ENCODE data around the gene BPTF. TPM values are rescaled to one million over a fixed set of nuclear protein-coding genes. Genes with fewer than 3 reads are reported as not detected.
"Not testable (repeated sequence)": the region's sequence is repeated elsewhere in the genome, so short reads cannot be mapped to it uniquely, and the experiment has no call there.

BPTF gene
- total RNA-seq, 1 donor from 2014 or later: 105 TPM

- intact Hi-C loops (cut with micrococcal nuclease): no loop called here
Observed at GRCh38 chr17:67868176-67868575, 42.9 kb downstream of the BPTF start.

- intact Hi-C loops (cut with micrococcal nuclease): no loop called here
Observed at GRCh38 chr17:67879662-67880061, 54.4 kb downstream of the BPTF start.

DNA sequence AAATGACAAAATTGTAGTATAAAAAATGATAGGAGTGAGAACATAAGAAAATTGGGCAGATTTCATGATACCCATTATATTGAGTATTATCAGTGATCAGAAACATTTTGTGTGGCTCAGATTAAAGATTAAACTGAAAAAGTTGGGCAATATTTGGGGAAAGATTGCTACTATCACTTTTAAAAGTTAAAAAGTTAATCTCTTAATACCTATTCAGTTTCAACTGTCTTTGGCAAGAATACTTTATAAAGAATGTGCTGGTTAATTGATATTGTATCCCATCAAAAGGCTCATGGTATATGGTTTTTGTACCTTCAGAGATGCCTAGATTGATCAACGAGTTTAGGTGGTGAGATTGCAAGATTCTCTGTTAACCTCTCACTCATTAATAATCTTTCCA lies 55.8 kb downstream of the BPTF start:
- intact Hi-C loops (cut with micrococcal nuclease): no loop called here

DNA sequence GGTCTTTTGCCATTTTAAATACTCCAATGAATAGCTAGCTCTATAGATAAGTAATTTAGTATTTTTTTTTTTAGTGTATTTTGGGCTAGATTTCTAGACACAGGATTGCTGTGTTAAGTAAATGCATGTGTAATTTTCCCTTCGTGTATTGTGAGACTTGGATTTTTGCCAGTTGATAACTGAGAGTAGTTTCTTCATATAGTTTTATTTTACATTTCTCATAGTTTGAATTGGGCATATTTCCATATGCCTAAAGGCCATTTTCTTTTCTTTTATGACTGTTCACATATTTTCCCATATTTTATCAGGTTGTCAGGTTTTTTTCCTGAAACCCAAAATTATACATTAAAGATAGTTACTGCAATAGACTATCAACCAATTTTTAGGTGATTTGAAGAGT lies 59.4 kb downstream of the BPTF start:
- intact Hi-C loops (cut with micrococcal nuclease): no loop called here

- intact Hi-C loops (cut with micrococcal nuclease): no loop called here
Observed at GRCh38 chr17:67891481-67892119, 66.3 kb downstream of the BPTF start.

DNA sequence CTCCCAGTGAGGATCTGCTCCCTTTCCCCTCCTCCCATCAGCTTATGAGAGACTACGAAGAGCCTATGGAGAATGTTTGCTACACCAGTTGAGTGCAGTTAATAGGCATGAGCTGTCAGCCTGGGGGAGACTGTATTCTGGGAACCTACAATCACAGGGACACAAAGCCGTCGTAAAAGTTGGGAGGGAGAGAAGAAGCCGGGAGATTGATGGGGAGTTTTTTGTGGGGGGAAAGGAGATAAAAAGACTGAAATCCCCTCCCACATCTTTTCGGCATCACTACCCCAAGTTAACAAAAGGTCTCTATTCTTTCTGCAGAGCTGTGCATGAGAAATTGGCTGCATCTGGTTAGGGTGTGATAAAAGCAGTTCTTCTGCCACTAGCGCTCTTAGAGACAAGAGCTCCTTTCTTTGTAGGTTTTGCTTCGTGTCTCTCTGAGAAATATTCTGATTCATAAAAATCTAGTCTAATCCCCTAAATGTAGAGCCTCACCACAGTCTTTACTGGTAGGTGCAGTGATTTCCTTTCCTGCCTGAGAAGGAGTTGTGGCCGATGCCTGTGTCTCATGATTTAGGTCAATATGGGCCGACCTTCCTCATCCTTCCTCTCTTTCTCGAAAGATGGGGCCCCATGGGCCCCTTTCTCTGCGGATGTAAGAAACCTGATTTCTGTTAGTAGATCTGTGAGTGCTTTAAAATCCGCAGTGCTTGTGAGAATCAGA lies 77.4 kb downstream of the BPTF start:
- intact Hi-C loops (cut with micrococcal nuclease): no loop called here

DNA sequence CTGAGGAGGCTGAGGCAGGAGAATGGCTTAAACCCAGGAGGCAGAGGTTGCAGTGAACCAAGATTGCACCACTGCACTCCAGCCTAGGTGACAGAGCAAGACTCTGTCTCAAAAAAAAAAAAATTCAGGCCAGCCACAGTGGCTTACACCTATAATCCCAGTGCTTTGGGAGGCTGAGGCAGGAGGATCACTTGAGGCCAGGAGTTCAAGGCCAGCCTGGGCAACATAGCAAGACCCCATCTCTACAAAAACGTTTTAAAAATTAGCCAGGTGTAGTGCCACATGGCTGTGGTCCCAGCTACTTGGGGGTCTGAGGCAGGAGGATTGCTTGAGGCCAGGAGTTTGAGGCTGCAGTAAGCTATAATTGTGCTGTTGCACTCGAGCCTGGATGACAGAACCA lies 80.0 kb downstream of the BPTF start:
- intact Hi-C loops (cut with micrococcal nuclease): not testable (repeated sequence)

DNA sequence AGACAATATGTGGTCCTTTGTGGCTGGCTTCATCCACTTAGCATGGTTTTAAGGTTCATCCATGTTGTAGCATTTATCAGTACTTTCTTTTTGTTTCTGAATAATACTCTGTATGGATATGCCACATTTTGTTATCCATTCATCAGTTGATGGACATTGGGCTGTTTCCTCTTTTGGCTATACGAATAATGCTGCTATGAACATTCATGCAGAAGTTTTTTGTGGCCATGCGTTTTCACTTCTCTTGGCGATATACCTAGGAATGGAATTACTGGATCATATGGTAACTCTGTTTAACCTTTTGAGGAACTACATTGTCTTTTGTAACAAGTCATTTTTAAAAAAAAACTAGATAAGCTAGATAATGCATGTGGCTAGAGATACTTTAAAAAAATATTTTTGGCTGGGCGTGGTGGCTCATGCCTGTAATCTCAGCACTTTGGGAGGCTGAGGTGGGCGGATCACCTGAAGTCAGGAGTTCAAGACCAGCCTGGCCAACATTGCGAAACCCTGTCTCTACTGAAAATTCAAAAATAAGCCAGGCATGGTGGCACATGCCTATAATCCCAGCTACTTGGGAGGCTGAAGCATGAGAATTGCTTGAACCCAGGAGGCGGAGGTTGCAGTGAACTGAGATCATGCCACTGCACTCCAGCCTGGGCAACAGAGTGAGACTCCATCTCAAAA lies 85.0 kb downstream of the BPTF start:
- intact Hi-C loops (cut with micrococcal nuclease): not testable (repeated sequence)

DNA sequence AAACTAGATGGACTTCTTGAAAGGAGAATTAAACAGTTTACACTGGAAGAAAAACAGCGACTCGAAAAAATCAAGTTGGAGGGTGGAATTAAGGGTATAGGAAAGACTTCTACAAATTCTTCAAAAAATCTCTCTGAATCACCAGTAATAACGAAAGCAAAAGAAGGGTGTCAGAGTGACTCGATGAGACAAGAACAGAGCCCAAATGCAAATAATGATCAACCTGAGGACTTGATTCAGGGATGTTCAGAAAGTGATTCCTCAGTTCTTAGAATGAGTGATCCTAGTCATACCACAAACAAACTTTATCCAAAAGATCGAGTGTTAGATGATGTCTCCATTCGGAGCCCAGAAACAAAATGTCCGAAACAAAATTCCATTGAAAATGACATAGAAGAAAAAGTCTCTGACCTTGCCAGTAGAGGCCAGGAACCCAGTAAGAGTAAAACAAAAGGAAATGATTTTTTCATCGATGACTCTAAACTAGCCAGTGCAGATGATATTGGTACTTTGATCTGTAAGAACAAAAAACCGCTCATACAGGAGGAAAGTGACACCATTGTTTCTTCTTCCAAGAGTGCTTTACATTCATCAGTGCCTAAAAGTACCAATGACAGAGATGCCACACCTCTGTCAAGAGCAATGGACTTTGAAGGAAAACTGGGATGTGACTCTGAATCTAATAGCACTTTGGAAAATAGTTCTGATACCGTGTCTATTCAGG lies 85.9 kb downstream of the BPTF start:
- intact Hi-C loops (cut with micrococcal nuclease): no loop called here

DNA sequence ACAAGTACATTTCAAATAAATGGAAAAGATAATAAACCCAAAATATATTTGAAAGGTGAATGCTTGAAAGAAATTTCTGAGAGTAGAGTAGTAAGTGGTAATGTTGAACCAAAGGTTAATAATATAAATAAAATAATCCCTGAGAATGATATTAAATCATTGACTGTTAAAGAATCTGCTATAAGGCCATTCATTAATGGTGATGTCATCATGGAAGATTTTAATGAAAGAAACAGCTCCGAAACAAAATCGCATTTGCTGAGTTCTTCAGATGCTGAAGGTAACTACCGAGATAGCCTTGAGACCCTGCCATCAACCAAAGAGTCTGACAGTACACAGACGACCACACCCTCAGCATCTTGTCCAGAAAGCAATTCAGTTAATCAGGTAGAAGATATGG lies 86.8 kb downstream of the BPTF start:
- intact Hi-C loops (cut with micrococcal nuclease): no loop called here

DNA sequence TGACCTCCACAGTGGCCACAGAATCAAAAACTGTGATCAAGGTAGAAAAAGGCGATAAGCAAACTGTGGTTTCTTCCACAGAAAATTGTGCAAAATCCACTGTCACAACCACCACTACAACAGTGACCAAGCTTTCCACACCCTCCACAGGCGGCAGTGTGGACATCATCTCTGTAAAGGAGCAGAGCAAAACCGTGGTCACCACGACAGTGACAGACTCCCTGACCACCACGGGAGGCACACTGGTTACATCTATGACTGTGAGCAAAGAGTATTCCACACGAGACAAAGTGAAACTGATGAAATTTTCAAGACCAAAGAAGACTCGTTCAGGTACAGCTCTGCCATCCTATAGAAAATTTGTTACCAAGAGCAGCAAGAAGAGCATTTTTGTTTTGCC lies 87.4 kb downstream of the BPTF start:
- intact Hi-C loops (cut with micrococcal nuclease): no loop called here

GRCh38 chr17:67920212-67920611 lies 94.9 kb downstream of the BPTF start:
- intact Hi-C loops (cut with micrococcal nuclease): no loop called here

DNA sequence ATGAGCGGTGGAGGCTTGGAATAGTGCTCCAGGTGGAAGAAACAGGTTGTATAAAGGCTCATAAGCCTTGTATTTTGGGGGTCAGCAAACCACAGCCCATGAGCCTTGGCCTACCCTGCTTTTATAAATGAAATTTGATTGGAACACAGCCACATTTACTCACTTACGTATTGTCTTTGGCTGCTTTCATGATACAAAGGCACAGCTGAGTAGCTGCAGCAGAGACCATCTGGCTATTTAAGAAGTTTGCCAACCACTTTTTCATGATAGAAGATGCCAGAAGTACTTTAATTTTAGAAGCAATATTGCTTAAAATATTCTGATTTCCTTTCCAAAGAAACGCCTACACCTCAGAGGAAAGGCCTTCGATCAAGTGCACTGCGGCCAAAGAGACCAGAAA lies 97.2 kb downstream of the BPTF start:
- intact Hi-C loops (cut with micrococcal nuclease): no loop called here

GRCh38 chr17:67928842-67929241 lies 103.5 kb downstream of the BPTF start:
- intact Hi-C loops (cut with micrococcal nuclease): not testable (repeated sequence)

DNA sequence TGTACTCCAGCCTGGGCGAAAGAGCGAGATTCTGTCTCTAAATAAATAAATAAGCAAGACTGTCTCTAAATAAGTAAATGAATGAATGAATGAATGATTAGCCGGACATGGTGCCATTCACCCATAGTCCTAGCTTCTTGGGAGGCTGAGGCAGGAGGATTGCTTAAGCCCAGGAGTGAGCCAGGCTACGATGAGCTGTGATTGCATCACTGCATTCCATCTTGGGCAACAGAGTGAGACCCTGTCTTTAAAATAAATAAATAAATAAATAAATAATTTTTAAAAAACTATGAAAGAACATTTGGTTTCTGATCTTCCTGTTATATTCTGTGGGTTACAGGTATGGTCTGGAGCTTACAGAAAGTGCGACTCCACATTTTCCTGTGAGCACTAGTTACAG lies 105.9 kb downstream of the BPTF start:
- intact Hi-C loops (cut with micrococcal nuclease): no loop called here

GRCh38 chr17:67942810-67943209 lies 117.5 kb downstream of the BPTF start:
- intact Hi-C loops (cut with micrococcal nuclease): no loop called here

- intact Hi-C loops (cut with micrococcal nuclease): no loop called here
Observed at GRCh38 chr17:67944035-67944434, 118.7 kb downstream of the BPTF start.

DNA sequence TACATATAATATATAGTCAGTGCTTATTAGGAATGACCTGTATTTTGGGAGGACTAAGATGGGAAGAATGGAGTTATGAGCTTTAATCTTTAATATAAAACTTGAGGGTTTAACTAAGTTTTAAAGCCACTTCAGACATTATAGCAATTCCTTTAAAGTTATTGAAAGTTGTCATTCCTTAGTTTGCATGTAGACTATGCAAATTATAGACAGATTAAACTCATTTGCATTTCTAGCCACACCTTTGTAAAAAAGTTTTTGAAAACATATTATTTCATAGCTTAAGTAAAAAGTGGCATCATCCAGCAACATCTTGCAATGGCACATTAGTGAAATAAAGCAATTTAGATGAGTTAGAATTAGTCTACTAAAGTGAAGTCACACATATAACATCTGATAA lies 121.2 kb downstream of the BPTF start:
- intact Hi-C loops (cut with micrococcal nuclease): no loop called here

GRCh38 chr17:67947325-67947813 lies 122.1 kb downstream of the BPTF start:
- intact Hi-C loops (cut with micrococcal nuclease): no loop called here

GRCh38 chr17:67950945-67951344 lies 125.6 kb downstream of the BPTF start:
- intact Hi-C loops (cut with micrococcal nuclease): no loop called here

GRCh38 chr17:67959510-67959909 lies 134.2 kb downstream of the BPTF start:
- intact Hi-C loops (cut with micrococcal nuclease): no loop called here

- intact Hi-C loops (cut with micrococcal nuclease): loop anchor here (10.0 kb wide), 1 partner anchor 505 kb away; no protein-coding TSS in a partner anchor
Observed at GRCh38 chr17:67960276-67960675, 135.0 kb downstream of the BPTF start.

Measured in T-helper 2 cell treated with Interferon-gamma antibody and Interleukin-4, amounts not matched to agents 100 ng/mL and 5 ng/mL, for 36 hours (primary cell).